Ecto neural progenitor cell (in vitro differentiated cells): Measurements from ENCODE around the gene RBMS3.
"Not testable (repeated sequence)": the region's sequence is repeated elsewhere in the genome, so short reads cannot be mapped to it uniquely, and the experiment has no call there.

ENCODE experiments used
- DNase-seq: peaks from one replicate; pipeline ENCODE4 v3.0.0-alpha.2; 2018; ENCODE audit warnings: low spot score

Gene RBMS3

GRCh38 chr3:29339016-29339833 is 58.4 kb downstream of the RBMS3 start:
- no peak for DNase-seq

- DNase-seq = no peak
Measured at GRCh38 chr3:29344154-29344553, 63.3 kb downstream of the RBMS3 start.

- DNase-seq = no peak
Measured at GRCh38 chr3:29344935-29345334, 64.1 kb downstream of the RBMS3 start.

GRCh38 chr3:29345516-29346300 is 64.8 kb downstream of the RBMS3 start:
- no peak for DNase-seq

- no peak for DNase-seq
Measured at GRCh38 chr3:29346828-29347227, 66.0 kb downstream of the RBMS3 start.

- no peak for DNase-seq
Measured at GRCh38 chr3:29347412-29347811, 66.5 kb downstream of the RBMS3 start.

- no peak for DNase-seq
Measured at GRCh38 chr3:29348316-29348715, 67.4 kb downstream of the RBMS3 start.

GRCh38 chr3:29349049-29349448 is 68.2 kb downstream of the RBMS3 start:
- DNase-seq = no peak

- no peak for DNase-seq
Measured at GRCh38 chr3:29353807-29354206, 72.9 kb downstream of the RBMS3 start.

- DNase-seq = no peak
Measured at GRCh38 chr3:29354894-29355293, 74.0 kb downstream of the RBMS3 start.

- DNase-seq = no peak
Measured at GRCh38 chr3:29356062-29356461, 75.2 kb downstream of the RBMS3 start.

GRCh38 chr3:29360289-29360688 is 79.4 kb downstream of the RBMS3 start:
- DNase-seq = not testable (repeated sequence)

- DNase-seq = no peak
Measured at GRCh38 chr3:29363110-29363509, 82.2 kb downstream of the RBMS3 start.

GRCh38 chr3:29370021-29370420 is 89.2 kb downstream of the RBMS3 start:
- no peak for DNase-seq

GRCh38 chr3:29370476-29371420 is 89.9 kb downstream of the RBMS3 start:
- DNase-seq = no peak

GRCh38 chr3:29373131-29373680 is 92.3 kb downstream of the RBMS3 start:
- DNase-seq = no peak

- no peak for DNase-seq
Measured at GRCh38 chr3:29374226-29374625, 93.4 kb downstream of the RBMS3 start.

GRCh38 chr3:29379097-29379496 is 98.2 kb downstream of the RBMS3 start:
- no peak for DNase-seq

- DNase-seq = no peak
Measured at GRCh38 chr3:29381595-29381994, 100.7 kb downstream of the RBMS3 start.

GRCh38 chr3:29382409-29382808 is 101.5 kb downstream of the RBMS3 start:
- DNase-seq = no peak

- DNase-seq = no peak
Measured at GRCh38 chr3:29382845-29383244, 102.0 kb downstream of the RBMS3 start.

- no peak for DNase-seq
Measured at GRCh38 chr3:29384640-29385039, 103.8 kb downstream of the RBMS3 start.
